Neural cell (in vitro differentiated cells): ENCODE results near the gene ADGRG6. TPM values are rescaled to one million over a fixed set of nuclear protein-coding genes. Genes with fewer than 3 reads are reported as not detected.

Experiments used
- H2AFZ ChIP-seq: fragments of 200-600, 300-800 bp; sonication (generic), shearing (Covaris generic); 2 replicates; pipeline ENCODE4 v1.6.0; 2014; ENCODE audit warnings: low read depth, mild to moderate bottlenecking, antibody characterized with exemption, low read length, moderate library complexity
- H3F3A ChIP-seq: fragments of 200-600 bp; shearing (Covaris generic); 2 replicates; pipeline ENCODE4 v1.6.1; 2016; ENCODE audit warnings: mild to moderate bottlenecking, moderate library complexity, mixed read lengths, antibody characterized with exemption, low read length; ENCODE audit not compliant: insufficient read depth, poor library complexity, severe bottlenecking
- H3K27ac ChIP-seq: fragments of 200-600, 300-800 bp; sonication (generic), shearing (Covaris generic); 2 replicates; pipeline ENCODE4 v1.5.1; 2014; ENCODE audit warnings: mild to moderate bottlenecking, low read length, moderate library complexity
- H3K27me3 ChIP-seq: fragments of 300-800, 200-600 bp; sonication (generic), shearing (Covaris generic); 2 replicates; pipeline ENCODE4 v1.6.0; 2014; ENCODE audit warnings: mild to moderate bottlenecking, low read depth, low read length, moderate library complexity; ENCODE audit not compliant: insufficient read depth
- H3K36me3 ChIP-seq: fragments of 300-800, 200-600 bp; sonication (generic), shearing (Covaris generic); 2 replicates; pipeline ENCODE4 v1.5.1; 2014; ENCODE audit warnings: mild to moderate bottlenecking, antibody characterized with exemption, low read length, moderate library complexity; ENCODE audit not compliant: insufficient read depth
- H3K4me2 ChIP-seq: fragments of 300-800, 200-600 bp; sonication (generic), shearing (Covaris generic); 2 replicates; pipeline ENCODE4 v1.6.0; 2014; ENCODE audit warnings: mild to moderate bottlenecking, low read length
- H3K4me3 ChIP-seq: fragments of 300-800, 200-600 bp; sonication (generic), shearing (Covaris generic); 2 replicates; pipeline ENCODE4 v1.5.1; 2014; ENCODE audit warnings: mild to moderate bottlenecking, low read length, moderate library complexity
- H3K79me2 ChIP-seq: fragments of 200-600 bp; shearing (Covaris generic); replicated peaks from 2 replicates; pipeline ENCODE4 v1.6.0; 2014; ENCODE audit warnings: mild to moderate bottlenecking, low read length, moderate library complexity; ENCODE audit not compliant: insufficient read depth
- H3K9ac ChIP-seq: fragments of 300-800, 200-600 bp; sonication (generic), shearing (Covaris generic); 2 replicates; pipeline ENCODE4 v1.6.1; 2016; ENCODE audit warnings: mild to moderate bottlenecking, low read length, mixed read lengths
- H3K9me2 ChIP-seq: fragments of 200-600 bp; shearing (Covaris generic); 2 replicates; pipeline ENCODE4 v1.6.1; 2016; ENCODE audit warnings: mild to moderate bottlenecking, low read length, mixed read lengths; ENCODE audit not compliant: insufficient read depth
- H3K9me3 ChIP-seq: fragments of 200-600, 300-800 bp; sonication (generic), shearing (Covaris generic); 2 replicates; pipeline ENCODE4 v1.6.1; 2016; ENCODE audit warnings: mild to moderate bottlenecking, mixed run types, low read length, moderate library complexity, mixed read lengths
- H4K20me1 ChIP-seq: fragments of 200-600 bp; shearing (Covaris generic); 2 replicates; pipeline ENCODE4 v1.6.1; 2016; ENCODE audit warnings: mild to moderate bottlenecking, mixed run types; ENCODE audit not compliant: insufficient read depth
- CTCF ChIP-seq: fragments of 450-650 bp; IDR thresholded peaks from 2 replicates; pipeline ENCODE4 v1.5.1; 2014; ENCODE audit warnings: antibody characterized with exemption, mild to moderate bottlenecking, moderate library complexity; ENCODE audit not compliant: poor library complexity, severe bottlenecking
- EP300 ChIP-seq: fragments of 450-650 bp; conservative IDR thresholded peaks from 2 replicates; pipeline ENCODE4 v1.6.1; 2014; ENCODE audit warnings: antibody characterized with exemption, mild to moderate bottlenecking, moderate library complexity; ENCODE audit not compliant: poor library complexity, severe bottlenecking
- EZH2 ChIP-seq: fragments of 200-600, 300-800 bp; shearing (Covaris generic), sonication (generic); IDR thresholded peaks from 2 replicates; pipeline ENCODE4 v1.6.1; 2014; ENCODE audit warnings: antibody characterized with exemption, low read length, borderline replicate concordance, mild to moderate bottlenecking; ENCODE audit not compliant: insufficient read depth, poor library complexity, severe bottlenecking
- MXI1 ChIP-seq: fragments of 450-650 bp; conservative IDR thresholded peaks from 2 replicates; pipeline ENCODE4 v1.6.1; 2014; ENCODE audit warnings: antibody characterized with exemption, mild to moderate bottlenecking; ENCODE audit not compliant: poor library complexity, severe bottlenecking
- POLR2AphosphoS5 ChIP-seq: IDR thresholded peaks from 2 replicates; pipeline ENCODE4 v1.6.1; 2012
- RAD21 ChIP-seq: fragments of 450-650 bp; conservative IDR thresholded peaks from 2 replicates; pipeline ENCODE4 v1.6.1; 2014; ENCODE audit warnings: antibody characterized with exemption, mild to moderate bottlenecking, moderate library complexity
- REST ChIP-seq: IDR thresholded peaks from 2 replicates; pipeline ENCODE4 v1.6.1; 2012; ENCODE audit warnings: borderline replicate concordance
- SMC3 ChIP-seq: fragments of 450-650 bp; conservative IDR thresholded peaks from 2 replicates; pipeline ENCODE4 v1.6.1; 2014; ENCODE audit warnings: antibody characterized with exemption, mild to moderate bottlenecking, moderate library complexity; ENCODE audit not compliant: poor library complexity
- TAF1 ChIP-seq: IDR thresholded peaks from 2 replicates; pipeline ENCODE4 v1.6.1; 2012; ENCODE audit warnings: low read depth
- polyA plus RNA-seq: library from polyadenylated mRNA; depleted of rRNA; stranded (reverse); fragments of >200 nt; gene quantifications from 2 replicates; pipeline ENCODE4 v1.2.3, GENCODE V29; 2014

Gene ADGRG6
- polyA plus RNA-seq, 1 donor from 2014 or later = 0.37 TPM

DNA sequence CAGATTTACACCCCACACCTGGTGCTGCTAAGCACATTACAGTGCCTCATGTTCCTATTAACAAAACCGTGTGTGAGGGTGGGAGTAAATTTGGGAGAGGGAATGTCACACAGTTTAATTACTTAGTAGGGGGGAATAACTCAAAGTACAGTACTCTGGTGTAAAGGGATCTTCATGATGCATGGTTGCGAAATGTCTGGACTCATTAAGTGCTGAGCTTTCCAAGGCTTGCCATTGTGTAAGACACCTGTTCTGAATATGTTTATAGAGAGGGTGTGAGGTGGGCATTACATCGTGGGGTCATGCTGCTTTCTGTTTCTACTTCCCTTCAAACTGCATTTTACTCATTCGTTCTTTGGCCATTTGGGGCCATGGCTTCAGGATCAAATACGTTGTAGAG is 181.2 kb downstream of the ADGRG6 start:
- Histone ChIP-seq H3K79me2 (no peaks in the 10 kb centered on the region), H3K27me3 (no peaks in the 10 kb centered on the region), H2AFZ (no peak overlapping the region), H3K36me3 (no peaks in the 10 kb centered on the region), H3K27ac (no peak overlapping the region), H4K20me1 (no peaks in the 10 kb centered on the region), H3F3A (no peaks in the 10 kb centered on the region), H3K9me2 (no peaks in the 10 kb centered on the region), H3K4me3 (no peak overlapping the region), H3K9ac (no peak overlapping the region), H3K4me2 (no peak overlapping the region), H3K9me3 (no peaks in the 10 kb centered on the region)
- TF ChIP-seq MXI1 (no peak), CTCF (no peak), EZH2 (no peak), REST (no peak), SMC3 (no peak), POLR2AphosphoS5 (no peak), EP300 (no peak), RAD21 (no peak), TAF1 (no peak)

DNA sequence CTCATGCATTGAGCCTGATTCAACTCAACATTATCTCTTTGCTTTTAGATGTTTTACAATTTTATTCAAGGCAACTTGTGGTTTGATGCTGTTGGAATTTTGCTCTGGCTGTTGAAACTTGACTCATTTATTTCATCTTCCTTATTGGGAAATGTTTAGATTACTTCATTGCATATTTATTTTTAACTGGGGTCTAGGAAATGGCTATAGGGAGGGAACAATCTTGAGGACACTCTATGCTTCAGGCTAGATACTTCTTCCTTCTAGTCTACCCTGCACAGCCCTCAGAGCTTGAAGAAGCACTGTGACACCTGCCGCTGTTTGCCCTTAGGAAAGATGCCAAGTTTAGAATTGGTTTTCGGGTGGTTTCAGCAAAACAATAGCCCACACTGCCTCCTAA is 183.4 kb downstream of the ADGRG6 start:
- H3K4me3 ChIP-seq = no peak overlapping the region
- H2AFZ ChIP-seq = no peak overlapping the region
- H3K79me2 ChIP-seq = no peaks in the 10 kb centered on the region
- no peaks in the 10 kb centered on the region for H3K9me2 ChIP-seq
- no peaks in the 10 kb centered on the region for H3K36me3 ChIP-seq
- no peaks in the 10 kb centered on the region for H3F3A ChIP-seq
- no peaks in the 10 kb centered on the region for H3K9me3 ChIP-seq
- H3K27me3 ChIP-seq = no peaks in the 10 kb centered on the region
- H3K4me2 ChIP-seq = no peak overlapping the region
- H3K9ac ChIP-seq = no peak overlapping the region
- TF ChIP-seq TAF1 = no peak
- H4K20me1 ChIP-seq = no peaks in the 10 kb centered on the region
- H3K27ac ChIP-seq = no peak overlapping the region
